ENCODE data around the gene ACOX3.

ACOX3 gene

GRCh38 chr4:8332038-8332857 lies 108.3 kb downstream of the ACOX3 start:
- no peak overlapping the region for H3K4me3 ChIP-seq (ENCODE audit: low read length)
- H3K27me3 ChIP-seq (ENCODE audit: insufficient read depth, low read length), result no peaks in the 10 kb centered on the region
- H3K9me3 ChIP-seq (ENCODE audit: insufficient read depth, low read depth, low read length), result peaks cover 12% of the 10 kb centered on the region; the same call in 1 of the 2 replicates
- no peak overlapping the region for H3K9ac ChIP-seq (ENCODE audit: low read depth, low read length)
- H3K36me3 ChIP-seq (ENCODE audit: insufficient read depth, low read depth, low read length), result no peaks in the 10 kb centered on the region
- no peak overlapping the region for H3K27ac ChIP-seq (ENCODE audit: low read length)
- no peaks in the 10 kb centered on the region for H3K4me1 ChIP-seq (ENCODE audit: insufficient read depth, low read length)

DNA sequence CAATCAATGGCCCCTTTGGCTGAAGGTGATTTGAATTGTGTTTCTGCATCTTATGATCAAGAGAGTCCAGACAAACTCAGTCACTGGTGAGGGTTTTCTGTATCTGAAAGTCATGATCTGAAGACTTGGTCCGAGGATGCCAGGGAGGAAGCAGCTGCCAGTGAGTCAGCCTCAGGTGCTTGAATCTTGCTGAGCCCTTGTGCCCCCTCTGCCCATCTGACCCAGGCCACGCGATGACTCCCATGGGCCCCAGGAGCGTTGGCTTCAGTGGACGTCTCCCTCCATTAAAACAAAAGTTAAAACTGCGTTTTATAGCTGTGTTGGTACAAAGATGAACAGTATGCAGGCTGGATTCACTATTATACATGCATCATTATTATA lies 109.0 kb downstream of the ACOX3 start:
- no peaks in the 10 kb centered on the region for H3K27me3 ChIP-seq (ENCODE audit: insufficient read depth, low read length)
- no peak overlapping the region for H3K27ac ChIP-seq (ENCODE audit: low read length)
- no peaks in the 10 kb centered on the region for H3K4me1 ChIP-seq (ENCODE audit: insufficient read depth, low read length)
- no peaks in the 10 kb centered on the region for H3K36me3 ChIP-seq (ENCODE audit: insufficient read depth, low read depth, low read length)
- H3K9me3 ChIP-seq (ENCODE audit: insufficient read depth, low read depth, low read length), result peaks cover 11% of the 10 kb centered on the region
- no peak overlapping the region for H3K9ac ChIP-seq (ENCODE audit: low read depth, low read length)
- no peak overlapping the region for H3K4me3 ChIP-seq (ENCODE audit: low read length)

GRCh38 chr4:8330821-8331574 lies 109.5 kb downstream of the ACOX3 start:
- no peak overlapping the region for H3K4me3 ChIP-seq (ENCODE audit: low read length)
- H3K4me1 ChIP-seq (ENCODE audit: insufficient read depth, low read length), result no peaks in the 10 kb centered on the region
- H3K27ac ChIP-seq (ENCODE audit: low read length), result no peak overlapping the region
- peaks cover 8% of the 10 kb centered on the region for H3K9me3 ChIP-seq (ENCODE audit: insufficient read depth, low read depth, low read length)
- H3K9ac ChIP-seq (ENCODE audit: low read depth, low read length), result no peak overlapping the region
- no peaks in the 10 kb centered on the region for H3K36me3 ChIP-seq (ENCODE audit: insufficient read depth, low read depth, low read length)
- no peaks in the 10 kb centered on the region for H3K27me3 ChIP-seq (ENCODE audit: insufficient read depth, low read length)

GRCh38 chr4:8329859-8330761 lies 110.4 kb downstream of the ACOX3 start:
- H3K36me3 ChIP-seq (ENCODE audit: insufficient read depth, low read depth, low read length), result no peaks in the 10 kb centered on the region
- H3K4me3 ChIP-seq (ENCODE audit: low read length), result no peak overlapping the region
- H3K27me3 ChIP-seq (ENCODE audit: insufficient read depth, low read length), result no peaks in the 10 kb centered on the region
- H3K27ac ChIP-seq (ENCODE audit: low read length), result no peak overlapping the region
- H3K9ac ChIP-seq (ENCODE audit: low read depth, low read length), result no peak overlapping the region
- no peaks in the 10 kb centered on the region for H3K4me1 ChIP-seq (ENCODE audit: insufficient read depth, low read length)
- H3K9me3 ChIP-seq (ENCODE audit: insufficient read depth, low read depth, low read length), result peaks cover 3% of the 10 kb centered on the region; the same call in 1 of the 2 replicates

- H3K27me3 ChIP-seq (ENCODE audit: insufficient read depth, low read length), result no peaks in the 10 kb centered on the region
- H3K9me3 ChIP-seq (ENCODE audit: insufficient read depth, low read depth, low read length), result peaks cover 3% of the 10 kb centered on the region; the same call in 1 of the 2 replicates
- H3K36me3 ChIP-seq (ENCODE audit: insufficient read depth, low read depth, low read length), result no peaks in the 10 kb centered on the region
- no peak overlapping the region for H3K27ac ChIP-seq (ENCODE audit: low read length)
- H3K4me3 ChIP-seq (ENCODE audit: low read length), result no peak overlapping the region
- no peaks in the 10 kb centered on the region for H3K4me1 ChIP-seq (ENCODE audit: insufficient read depth, low read length)
- no peak overlapping the region for H3K9ac ChIP-seq (ENCODE audit: low read depth, low read length)
Observed at GRCh38 chr4:8329560-8329858, 111.0 kb downstream of the ACOX3 start.

DNA sequence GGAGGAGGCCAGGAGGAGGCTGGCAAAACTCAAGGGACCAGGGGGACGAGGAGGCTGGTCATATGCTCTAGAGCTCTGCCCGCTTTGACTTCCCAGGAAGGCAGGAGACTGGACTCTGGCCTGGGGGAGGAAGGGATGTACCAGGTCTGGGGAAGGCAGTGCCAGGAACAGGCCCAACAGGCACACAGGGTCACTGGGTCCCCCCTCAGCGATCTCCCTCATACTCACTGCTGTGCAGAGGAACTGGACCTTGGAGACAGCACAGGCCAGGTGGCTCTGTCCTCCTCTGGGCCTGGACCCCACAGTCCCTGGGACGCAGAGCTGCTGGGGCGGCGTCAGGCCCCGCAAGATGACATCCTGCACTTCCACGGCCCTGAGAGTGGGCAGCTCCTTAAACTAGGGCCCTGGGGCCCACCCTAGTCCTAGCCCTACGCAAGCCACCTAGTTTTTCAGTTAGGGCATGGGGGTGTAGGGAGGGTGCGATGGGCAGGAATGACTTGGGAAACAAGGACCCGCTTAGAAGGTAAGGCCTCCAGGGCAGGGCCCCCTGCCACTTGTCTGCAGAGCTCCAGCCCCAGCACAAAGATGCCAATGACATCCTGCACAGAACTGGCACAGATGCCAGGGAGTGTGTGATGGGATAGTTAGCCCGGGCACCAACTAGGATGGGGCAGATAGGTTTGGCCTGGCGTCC lies 111.5 kb downstream of the ACOX3 start:
- no peak overlapping the region for H3K27ac ChIP-seq (ENCODE audit: low read length)
- no peaks in the 10 kb centered on the region for H3K27me3 ChIP-seq (ENCODE audit: insufficient read depth, low read length)
- no peaks in the 10 kb centered on the region for H3K4me1 ChIP-seq (ENCODE audit: insufficient read depth, low read length)
- H3K4me3 ChIP-seq (ENCODE audit: low read length), result no peak overlapping the region
- H3K9me3 ChIP-seq (ENCODE audit: insufficient read depth, low read depth, low read length), result peaks cover 3% of the 10 kb centered on the region; the same call in 1 of the 2 replicates
- H3K36me3 ChIP-seq (ENCODE audit: insufficient read depth, low read depth, low read length), result no peaks in the 10 kb centered on the region
- no peak overlapping the region for H3K9ac ChIP-seq (ENCODE audit: low read depth, low read length)

DNA sequence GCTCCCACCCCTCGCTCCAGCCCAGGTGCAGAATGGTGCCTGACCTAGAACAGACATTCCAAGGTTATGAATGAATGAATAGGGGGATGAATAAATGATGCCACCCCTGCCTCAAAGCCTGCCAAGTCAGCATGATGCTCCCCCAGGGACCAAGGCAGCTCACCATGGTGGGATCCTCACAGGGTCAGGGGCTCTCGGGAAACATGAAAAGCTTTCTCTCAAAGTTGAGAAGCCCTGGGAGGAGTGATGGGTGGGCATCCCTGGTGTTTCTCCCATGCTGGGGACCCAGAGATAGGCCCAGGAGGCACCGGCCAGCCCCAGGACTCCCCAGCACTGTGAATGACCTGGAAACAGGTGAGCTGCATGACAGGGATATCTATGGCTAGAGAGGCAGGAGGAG lies 112.1 kb downstream of the ACOX3 start:
- Histone ChIP-seq H3K27ac (ENCODE audit: low read length) (no peak overlapping the region), H3K9ac (ENCODE audit: low read depth, low read length) (no peak overlapping the region), H3K9me3 (ENCODE audit: insufficient read depth, low read depth, low read length) (peaks cover 3% of the 10 kb centered on the region; the same call in 1 of the 2 replicates), H3K4me3 (ENCODE audit: low read length) (no peak overlapping the region), H3K27me3 (ENCODE audit: insufficient read depth, low read length) (no peaks in the 10 kb centered on the region), H3K4me1 (ENCODE audit: insufficient read depth, low read length) (no peaks in the 10 kb centered on the region), H3K36me3 (ENCODE audit: insufficient read depth, low read depth, low read length) (no peaks in the 10 kb centered on the region)

DNA sequence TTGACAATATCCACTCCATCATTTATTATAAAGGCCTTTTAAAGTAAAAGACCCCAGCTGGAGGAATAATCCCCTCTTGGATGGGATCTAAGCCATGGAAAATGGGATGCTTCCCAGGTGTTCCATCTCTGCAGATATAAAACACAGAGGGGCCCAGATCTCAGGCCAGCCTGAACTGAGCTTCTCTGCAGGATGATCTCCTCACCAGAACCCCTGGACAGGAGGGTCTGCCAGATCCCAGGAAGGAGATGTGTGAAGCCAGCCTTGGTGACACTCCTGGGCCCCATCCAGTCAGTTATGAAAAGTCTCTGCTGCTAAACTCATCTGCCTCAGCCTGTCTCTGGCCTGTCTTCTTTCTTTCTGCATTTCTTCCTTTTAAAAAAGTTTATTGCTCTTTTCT lies 114.3 kb downstream of the ACOX3 start:
- no peaks in the 10 kb centered on the region for H3K27me3 ChIP-seq (ENCODE audit: insufficient read depth, low read length)
- no peak overlapping the region for H3K9ac ChIP-seq (ENCODE audit: low read depth, low read length)
- H3K27ac ChIP-seq (ENCODE audit: low read length), result no peak overlapping the region
- H3K4me1 ChIP-seq (ENCODE audit: insufficient read depth, low read length), result no peaks in the 10 kb centered on the region
- H3K36me3 ChIP-seq (ENCODE audit: insufficient read depth, low read depth, low read length), result no peaks in the 10 kb centered on the region
- peaks cover 3% of the 10 kb centered on the region; the same call in 1 of the 2 replicates for H3K9me3 ChIP-seq (ENCODE audit: insufficient read depth, low read depth, low read length)
- H3K4me3 ChIP-seq (ENCODE audit: low read length), result no peak overlapping the region

GRCh38 chr4:8325291-8325973 lies 115.1 kb downstream of the ACOX3 start:
- Histone ChIP-seq H3K36me3 (ENCODE audit: insufficient read depth, low read depth, low read length) (no peaks in the 10 kb centered on the region), H3K4me1 (ENCODE audit: insufficient read depth, low read length) (no peaks in the 10 kb centered on the region), H3K9me3 (ENCODE audit: insufficient read depth, low read depth, low read length) (peaks cover 3% of the 10 kb centered on the region; the same call in 1 of the 2 replicates), H3K27me3 (ENCODE audit: insufficient read depth, low read length) (no peaks in the 10 kb centered on the region), H3K9ac (ENCODE audit: low read depth, low read length) (no peak overlapping the region), H3K4me3 (ENCODE audit: low read length) (no peak overlapping the region), H3K27ac (ENCODE audit: low read length) (no peak overlapping the region)

- Histone ChIP-seq H3K27me3 (ENCODE audit: insufficient read depth, low read length) (no peaks in the 10 kb centered on the region), H3K4me1 (ENCODE audit: insufficient read depth, low read length) (no peaks in the 10 kb centered on the region), H3K9ac (ENCODE audit: low read depth, low read length) (no peak overlapping the region), H3K27ac (ENCODE audit: low read length) (no peak overlapping the region), H3K4me3 (ENCODE audit: low read length) (no peak overlapping the region), H3K36me3 (ENCODE audit: insufficient read depth, low read depth, low read length) (no peaks in the 10 kb centered on the region), H3K9me3 (ENCODE audit: insufficient read depth, low read depth, low read length) (peaks cover 3% of the 10 kb centered on the region; the same call in 1 of the 2 replicates)
Observed at GRCh38 chr4:8324640-8325239, 115.8 kb downstream of the ACOX3 start.

Measured in iPS-20b (cell line).